GM06990 (cell line): ENCODE data around the gene MAPK10.

Experiments
- DNase-seq: peaks from one replicate; pipeline ENCODE4 v3.0.0-alpha.2; 2011; ENCODE audit not compliant: insufficient read length; ENCODE audit errors: extremely low read depth
- H3K27me3 ChIP-seq: replicated peaks from 2 replicates; pipeline ENCODE4 v1.6.0; 2011; ENCODE audit warnings: low read length; ENCODE audit not compliant: control insufficient read depth, insufficient read depth
- H3K36me3 ChIP-seq: 2 replicates; pipeline ENCODE4 v1.5.1; 2011; ENCODE audit warnings: low read length; ENCODE audit not compliant: control insufficient read depth, insufficient read depth
- H3K4me3 ChIP-seq: replicated peaks from 2 replicates; pipeline ENCODE4 v1.5.1; 2011; ENCODE audit warnings: low read depth, mild to moderate bottlenecking, control low read depth, low read length
- CTCF ChIP-seq: IDR thresholded peaks from 2 replicates; pipeline ENCODE4 v1.5.1; 2011; ENCODE audit warnings: low read length, control low read depth, mild to moderate bottlenecking, inconsistent platforms; ENCODE audit not compliant: insufficient read depth, poor library complexity, severe bottlenecking

Gene MAPK10

GRCh38 chr4:85961887-85962286 is 398.0 kb downstream of the MAPK10 start:
- Histone ChIP-seq H3K27me3 (no peaks in the 10 kb centered on the region), H3K36me3 (no peaks in the 10 kb centered on the region)
- DNase-seq = no peak

GRCh38 chr4:85956293-85956945 is 403.4 kb downstream of the MAPK10 start:
- Histone ChIP-seq H3K27me3 (no peaks in the 10 kb centered on the region), H3K4me3 (no peak overlapping the region), H3K36me3 (no peaks in the 10 kb centered on the region)
- DNase-seq = no peak
- no peak for TF ChIP-seq CTCF

More at GRCh38 chr4:85961887-85962286, 398.0 kb downstream of the MAPK10 start:
- no peak overlapping the region for H3K4me3 ChIP-seq
- no peak for TF ChIP-seq CTCF

- TF ChIP-seq CTCF = no peak
- Histone ChIP-seq H3K36me3 (no peaks in the 10 kb centered on the region), H3K27me3 (no peaks in the 10 kb centered on the region), H3K4me3 (no peak overlapping the region)
- DNase-seq = no peak
Measured at GRCh38 chr4:85955620-85956292, 404.1 kb downstream of the MAPK10 start.

GRCh38 chr4:85953651-85954018 is 406.2 kb downstream of the MAPK10 start:
- TF ChIP-seq CTCF = no peak
- Histone ChIP-seq H3K36me3 (no peaks in the 10 kb centered on the region), H3K27me3 (no peaks in the 10 kb centered on the region), H3K4me3 (no peak overlapping the region)
- DNase-seq = no peak

- no peak for DNase-seq
- Histone ChIP-seq H3K27me3 (no peaks in the 10 kb centered on the region), H3K4me3 (no peak overlapping the region), H3K36me3 (no peaks in the 10 kb centered on the region)
- TF ChIP-seq CTCF = no peak
Measured at GRCh38 chr4:85952972-85953650, 406.7 kb downstream of the MAPK10 start.
